SK-N-SH treated with all-trans-retinoic acid at 6 μM for 48 hours (cell line): Measurements from ENCODE around the gene SYT12.
A peak's percentile ranks its signal among the peaks of the same experiment; 100 is the strongest.

Experiments
- ATAC-seq: fragments of 200-7000 bp; cut with Tn5 transposase; 3 replicates; pipeline ENCODE4 v1.9.1; 2020; ENCODE audit warnings: mild to moderate bottlenecking, moderate library complexity
- ARNTL ChIP-seq: fragments of 450-650 bp; formaldehyde crosslinking; IDR thresholded peaks from 2 replicates; pipeline ENCODE4 v1.5.0; 2020; ENCODE audit warnings: low read depth, mild to moderate bottlenecking, moderate library complexity, borderline replicate concordance
- BACH2 ChIP-seq: fragments of 250-450 bp; sonication (Bioruptor Pico); IDR thresholded peaks from 2 replicates; pipeline ENCODE4 v1.9.0; 2021; ENCODE audit warnings: mild to moderate bottlenecking, borderline replicate concordance
- CREB5 ChIP-seq: fragments of 250-450 bp; sonication (Bioruptor Pico); IDR thresholded peaks from 2 replicates; pipeline ENCODE4 v1.5.1; 2020; ENCODE audit warnings: low read depth, mild to moderate bottlenecking, moderate library complexity
- CSDC2 ChIP-seq: fragments of 250-450 bp; sonication (Bioruptor Pico); IDR thresholded peaks from 2 replicates; pipeline ENCODE4 v1.5.0; 2020; ENCODE audit warnings: mild to moderate bottlenecking, moderate library complexity
- CSRNP3 ChIP-seq: fragments of 250-450 bp; sonication (Bioruptor Pico); IDR thresholded peaks from 2 replicates; pipeline ENCODE4 v1.5.1; 2021; ENCODE audit warnings: mild to moderate bottlenecking, moderate library complexity
- ESRRG ChIP-seq: fragments of 250-450 bp; sonication (Bioruptor Pico); IDR thresholded peaks from 2 replicates; pipeline ENCODE4 v1.6.1; 2021; ENCODE audit warnings: mild to moderate bottlenecking
- OSR1 ChIP-seq: fragments of 250-450 bp; sonication (Bioruptor Pico); IDR thresholded peaks from 2 replicates; pipeline ENCODE4 v1.8.0; 2022; ENCODE audit warnings: moderate library complexity, mild to moderate bottlenecking, inconsistent platforms
- PATZ1 ChIP-seq: fragments of 250-450 bp; sonication (Bioruptor Pico); IDR thresholded peaks from 2 replicates; pipeline ENCODE4 v1.8.0; 2020; ENCODE audit warnings: mild to moderate bottlenecking, moderate library complexity, borderline replicate concordance
- PPARA ChIP-seq: fragments of 250-450 bp; sonication (Bioruptor Pico); IDR thresholded peaks from 2 replicates; pipeline ENCODE4 v1.5.0; 2020; ENCODE audit warnings: mild to moderate bottlenecking, borderline replicate concordance
- RARB ChIP-seq: fragments of 250-450 bp; sonication (Bioruptor Pico); IDR thresholded peaks from 2 replicates; pipeline ENCODE4 v1.8.0; 2021; ENCODE audit warnings: mild to moderate bottlenecking, moderate library complexity
- SNAI2 ChIP-seq: fragments of 250-450 bp; sonication (Bioruptor Pico); IDR thresholded peaks from 2 replicates; pipeline ENCODE4 v1.5.0; 2020; ENCODE audit warnings: mild to moderate bottlenecking, moderate library complexity
- TOX ChIP-seq: fragments of 250-450 bp; sonication (Bioruptor Pico); IDR thresholded peaks from 2 replicates; pipeline ENCODE4 v1.8.0; 2021; ENCODE audit warnings: mild to moderate bottlenecking, moderate library complexity, borderline replicate concordance
- ZC3H10 ChIP-seq: fragments of 250-450 bp; sonication (Bioruptor Pico); IDR thresholded peaks from 2 replicates; pipeline ENCODE4 v1.5.1; 2021; ENCODE audit warnings: mild to moderate bottlenecking, moderate library complexity
- ZFP3 ChIP-seq: fragments of 250-450 bp; sonication (Bioruptor Pico); IDR thresholded peaks from 2 replicates; pipeline ENCODE4 v1.5.0; 2020; ENCODE audit warnings: mild to moderate bottlenecking, moderate library complexity
- ZFP30 ChIP-seq: fragments of 450-650 bp; formaldehyde crosslinking; IDR thresholded peaks from 2 replicates; pipeline ENCODE4 v1.5.0; 2022; ENCODE audit warnings: mild to moderate bottlenecking, moderate library complexity
- ZNF565 ChIP-seq: fragments of 450-650 bp; formaldehyde crosslinking; conservative IDR thresholded peaks from 2 replicates; pipeline ENCODE4 v1.5.0; 2020; ENCODE audit warnings: low read depth, mild to moderate bottlenecking, moderate library complexity
- ZNF70 ChIP-seq: fragments of 450-650 bp; formaldehyde crosslinking; IDR thresholded peaks from 2 replicates; pipeline ENCODE4 v1.5.0; 2020; ENCODE audit warnings: mild to moderate bottlenecking, moderate library complexity
- ZNF8 ChIP-seq: fragments of 450-650 bp; formaldehyde crosslinking; IDR thresholded peaks from 2 replicates; pipeline ENCODE4 v1.5.0; 2020; ENCODE audit warnings: mild to moderate bottlenecking, moderate library complexity
- TF ChIP-seq, protein P1 (sequence below): fragments of 250-450 bp; sonication (Bioruptor Pico); IDR thresholded peaks from 2 replicates; pipeline ENCODE4 v1.5.0; 2020; ENCODE audit warnings: mild to moderate bottlenecking, moderate library complexity
- TF ChIP-seq, protein P2 (sequence below): fragments of 250-450 bp; sonication (Bioruptor Pico); IDR thresholded peaks from 2 replicates; pipeline ENCODE4 v1.8.0; 2021; ENCODE audit warnings: low read depth, mild to moderate bottlenecking, moderate library complexity, borderline replicate concordance

SYT12 gene

DNA sequence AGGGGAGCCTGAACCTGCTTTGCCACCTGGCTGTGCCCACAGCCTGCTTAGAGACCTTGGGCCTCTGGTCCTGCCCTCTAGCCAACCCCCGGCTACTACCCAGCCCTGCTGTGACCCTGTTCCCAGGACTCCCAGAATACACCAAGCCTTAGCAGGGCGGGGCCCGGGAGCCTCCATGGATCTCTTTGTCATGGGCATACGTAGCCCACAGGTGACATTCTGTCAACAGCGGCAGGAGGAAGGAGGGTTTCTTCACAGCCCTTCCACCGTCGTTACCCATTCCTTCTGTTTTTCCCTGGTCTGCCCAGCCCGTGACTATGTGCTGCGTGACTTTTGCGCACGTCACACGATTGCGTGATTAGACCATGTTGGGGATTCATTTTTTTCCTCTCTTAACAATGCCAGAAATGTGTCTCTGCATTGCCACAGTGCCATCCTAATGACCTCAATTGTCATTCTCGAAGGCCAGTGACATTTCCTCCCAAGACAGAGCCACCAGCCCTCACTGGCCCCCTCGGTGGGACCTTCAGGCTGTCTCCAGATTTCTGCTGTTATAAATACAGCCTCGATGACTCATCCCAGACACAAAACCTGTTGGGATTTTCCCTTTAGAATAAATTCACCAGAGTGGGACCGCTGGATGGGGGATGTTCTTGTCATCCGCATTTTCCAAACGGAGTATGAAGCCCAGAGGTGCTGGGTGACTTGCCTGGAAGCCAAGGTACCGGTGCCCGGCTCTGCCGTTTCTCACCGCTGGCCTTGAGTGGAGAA is 9.0 kb downstream of the SYT12 start:
- TF ChIP-seq SNAI2 (CRISPR knock-in tag) (no peak), ARNTL (CRISPR knock-in tag) (no peak), ESRRG (CRISPR knock-in tag) (no peak), CSDC2 (CRISPR knock-in tag) (no peak), ZFP3 (CRISPR knock-in tag) (no peak), CSRNP3 (CRISPR knock-in tag) (no peak), OSR1 (CRISPR knock-in tag) (no peak), TOX (CRISPR knock-in tag) (no peak), ZC3H10 (CRISPR knock-in tag) (no peak), CREB5 (CRISPR knock-in tag) (no peak), ZNF565 (CRISPR knock-in tag) (no peak), BACH2 (CRISPR knock-in tag) (no peak), PATZ1 (CRISPR knock-in tag) (no peak), ZNF8 (CRISPR knock-in tag) (no peak), ZNF70 (CRISPR knock-in tag) (no peak), ZFP30 (CRISPR knock-in tag) (no peak), PPARA (no peak)
- TF ChIP-seq, protein P1, sequence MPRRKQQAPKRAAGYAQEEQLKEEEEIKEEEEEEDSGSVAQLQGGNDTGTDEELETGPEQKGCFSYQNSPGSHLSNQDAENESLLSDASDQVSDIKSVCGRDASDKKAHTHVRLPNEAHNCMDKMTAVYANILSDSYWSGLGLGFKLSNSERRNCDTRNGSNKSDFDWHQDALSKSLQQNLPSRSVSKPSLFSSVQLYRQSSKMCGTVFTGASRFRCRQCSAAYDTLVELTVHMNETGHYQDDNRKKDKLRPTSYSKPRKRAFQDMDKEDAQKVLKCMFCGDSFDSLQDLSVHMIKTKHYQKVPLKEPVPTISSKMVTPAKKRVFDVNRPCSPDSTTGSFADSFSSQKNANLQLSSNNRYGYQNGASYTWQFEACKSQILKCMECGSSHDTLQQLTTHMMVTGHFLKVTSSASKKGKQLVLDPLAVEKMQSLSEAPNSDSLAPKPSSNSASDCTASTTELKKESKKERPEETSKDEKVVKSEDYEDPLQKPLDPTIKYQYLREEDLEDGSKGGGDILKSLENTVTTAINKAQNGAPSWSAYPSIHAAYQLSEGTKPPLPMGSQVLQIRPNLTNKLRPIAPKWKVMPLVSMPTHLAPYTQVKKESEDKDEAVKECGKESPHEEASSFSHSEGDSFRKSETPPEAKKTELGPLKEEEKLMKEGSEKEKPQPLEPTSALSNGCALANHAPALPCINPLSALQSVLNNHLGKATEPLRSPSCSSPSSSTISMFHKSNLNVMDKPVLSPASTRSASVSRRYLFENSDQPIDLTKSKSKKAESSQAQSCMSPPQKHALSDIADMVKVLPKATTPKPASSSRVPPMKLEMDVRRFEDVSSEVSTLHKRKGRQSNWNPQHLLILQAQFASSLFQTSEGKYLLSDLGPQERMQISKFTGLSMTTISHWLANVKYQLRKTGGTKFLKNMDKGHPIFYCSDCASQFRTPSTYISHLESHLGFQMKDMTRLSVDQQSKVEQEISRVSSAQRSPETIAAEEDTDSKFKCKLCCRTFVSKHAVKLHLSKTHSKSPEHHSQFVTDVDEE (CRISPR knock-in tag), result no peak
- peak; percentile 38 for ATAC-seq

- ATAC-seq, result peak; percentile 94
Measured at GRCh38 chr11:67032830-67033551, 10.1 kb downstream of the SYT12 start.

More at GRCh38 chr11:67032830-67033551, 10.1 kb downstream of the SYT12 start:
- no peak for TF ChIP-seq ZC3H10 (CRISPR knock-in tag)
- no peak for TF ChIP-seq ZNF70 (CRISPR knock-in tag)
- no peak for TF ChIP-seq RARB
- no peak for TF ChIP-seq ARNTL (CRISPR knock-in tag)
- no peak for TF ChIP-seq TOX (CRISPR knock-in tag)
- TF ChIP-seq, protein P1 (CRISPR knock-in tag), result no peak
- TF ChIP-seq, protein P2, sequence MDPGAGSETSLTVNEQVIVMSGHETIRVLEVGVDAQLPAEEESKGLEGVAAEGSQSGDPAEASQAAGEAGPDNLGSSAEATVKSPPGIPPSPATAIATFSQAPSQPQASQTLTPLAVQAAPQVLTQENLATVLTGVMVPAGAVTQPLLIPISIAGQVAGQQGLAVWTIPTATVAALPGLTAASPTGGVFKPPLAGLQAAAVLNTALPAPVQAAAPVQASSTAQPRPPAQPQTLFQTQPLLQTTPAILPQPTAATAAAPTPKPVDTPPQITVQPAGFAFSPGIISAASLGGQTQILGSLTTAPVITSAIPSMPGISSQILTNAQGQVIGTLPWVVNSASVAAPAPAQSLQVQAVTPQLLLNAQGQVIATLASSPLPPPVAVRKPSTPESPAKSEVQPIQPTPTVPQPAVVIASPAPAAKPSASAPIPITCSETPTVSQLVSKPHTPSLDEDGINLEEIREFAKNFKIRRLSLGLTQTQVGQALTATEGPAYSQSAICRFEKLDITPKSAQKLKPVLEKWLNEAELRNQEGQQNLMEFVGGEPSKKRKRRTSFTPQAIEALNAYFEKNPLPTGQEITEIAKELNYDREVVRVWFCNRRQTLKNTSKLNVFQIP (CRISPR knock-in tag), result no peak
- no peak for TF ChIP-seq BACH2 (CRISPR knock-in tag)
- TF ChIP-seq ZFP3 (CRISPR knock-in tag), result no peak
- TF ChIP-seq SNAI2 (CRISPR knock-in tag), result no peak
- no peak for TF ChIP-seq PATZ1 (CRISPR knock-in tag)
- TF ChIP-seq OSR1 (CRISPR knock-in tag), result no peak
- TF ChIP-seq ZNF8 (CRISPR knock-in tag), result no peak
- TF ChIP-seq CSDC2 (CRISPR knock-in tag), result no peak
